Mesendoderm (in vitro differentiated cells): ENCODE data around the gene ID4.

ENCODE experiments used
- DNase-seq: peaks from one replicate; pipeline ENCODE4 v3.0.0; 2013
- H2AK5ac ChIP-seq: 2 replicates; pipeline ENCODE4 v1.6.1; 2013; ENCODE audit warnings: low read length, inconsistent platforms
- H2BK120ac ChIP-seq: 2 replicates; pipeline ENCODE4 v1.6.1; 2013; ENCODE audit warnings: low read depth, mild to moderate bottlenecking, low read length, moderate library complexity, mixed read lengths
- H2BK15ac ChIP-seq: replicated peaks from 2 replicates; pipeline ENCODE4 v1.6.1; 2013; ENCODE audit warnings: low read depth, mild to moderate bottlenecking, moderate library complexity
- H2BK5ac ChIP-seq: 2 replicates; pipeline ENCODE4 v1.6.1; 2013; ENCODE audit warnings: low read length, inconsistent platforms
- H3K18ac ChIP-seq: 2 replicates; pipeline ENCODE4 v1.6.1; 2013; ENCODE audit warnings: mild to moderate bottlenecking, low read length, mixed read lengths
- H3K23ac ChIP-seq: one replicate; pipeline ENCODE4 v1.6.1; 2013; ENCODE audit warnings: low read length
- H3K27ac ChIP-seq: 2 replicates; pipeline ENCODE4 v1.5.1; 2013; ENCODE audit warnings: low read depth, mild to moderate bottlenecking, inconsistent platforms, low read length, moderate library complexity
- H3K27me3 ChIP-seq: 2 replicates; pipeline ENCODE4 v1.6.1; 2013; ENCODE audit warnings: low read length, control low read depth, mild to moderate bottlenecking, inconsistent platforms; ENCODE audit not compliant: insufficient read depth, poor library complexity
- H3K36me3 ChIP-seq: 2 replicates; pipeline ENCODE4 v1.6.1; 2013; ENCODE audit warnings: low read length, inconsistent platforms; ENCODE audit not compliant: control insufficient read depth, insufficient read depth
- H3K4ac ChIP-seq: one replicate; pipeline ENCODE4 v1.6.1; 2013; ENCODE audit warnings: low read depth, mild to moderate bottlenecking, low read length, moderate library complexity
- H3K4me1 ChIP-seq: 2 replicates; pipeline ENCODE4 v1.6.1; 2013; ENCODE audit warnings: low read depth, low read length, inconsistent platforms; ENCODE audit not compliant: control insufficient read depth
- H3K4me2 ChIP-seq: 2 replicates; pipeline ENCODE4 v1.6.1; 2013; ENCODE audit warnings: low read length
- H3K4me3 ChIP-seq: 2 replicates; pipeline ENCODE4 v1.5.1; 2013; ENCODE audit warnings: mild to moderate bottlenecking, low read length
- H3K56ac ChIP-seq: one replicate; pipeline ENCODE4 v1.6.1; 2013; ENCODE audit warnings: low read length
- H3K79me1 ChIP-seq: 2 replicates; pipeline ENCODE4 v1.6.1; 2013; ENCODE audit warnings: low read length, inconsistent platforms
- H3K79me2 ChIP-seq: 2 replicates; pipeline ENCODE4 v1.6.1; 2013; ENCODE audit warnings: mild to moderate bottlenecking, low read length; ENCODE audit not compliant: control insufficient read depth, insufficient read depth
- H3K9ac ChIP-seq: 2 replicates; pipeline ENCODE4 v1.6.1; 2013; ENCODE audit warnings: low read length, inconsistent platforms
- H4K5ac ChIP-seq: one replicate; pipeline ENCODE4 v1.6.1; 2013; ENCODE audit warnings: low read length
- H4K8ac ChIP-seq: one replicate; pipeline ENCODE4 v1.6.1; 2013; ENCODE audit warnings: low read depth, mild to moderate bottlenecking, control low read depth, low read length, moderate library complexity
- WGBS: extraction: QIAGEN DNeasy Blood & Tissue Kit; methylation state at CpG from one replicate; pipeline ENCODE4 v1.1.7; 2013; ENCODE audit warnings: low lambda C conversion rate, missing lambda C conversion rate; ENCODE audit not compliant: insufficient coverage; ENCODE audit errors: extremely low coverage; 5-methylcytosine and 5-hydroxymethylcytosine counted together

ID4 gene

DNA sequence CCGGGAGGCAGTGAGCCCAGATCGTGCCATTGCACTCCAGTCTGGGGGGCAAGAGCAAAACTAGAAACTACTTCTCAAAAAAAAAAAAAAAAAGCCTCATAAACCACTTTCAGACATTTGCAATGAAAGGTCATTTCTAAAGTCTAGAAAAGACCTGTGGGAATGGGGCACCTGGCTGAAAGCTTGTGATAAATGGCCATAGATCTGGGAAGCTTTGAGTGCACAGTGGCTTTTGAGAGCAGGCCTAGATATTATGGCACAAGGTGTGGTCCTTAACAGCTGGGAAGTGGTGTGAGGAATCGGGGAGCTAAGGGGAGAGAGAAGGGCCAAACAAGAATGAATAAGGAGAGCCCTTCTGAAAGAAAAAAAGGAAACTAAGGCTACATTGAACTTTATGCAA, 33.2 kb downstream of the ID4 start:
- H3K4me1 ChIP-seq = no peaks in the 10 kb centered on the region
- H3K4me3 ChIP-seq = no peak overlapping the region
- no peak overlapping the region for H3K23ac ChIP-seq
- no peak overlapping the region for H3K4me2 ChIP-seq
- no peak overlapping the region for H3K4ac ChIP-seq
- H3K9ac ChIP-seq = no peak overlapping the region
- no peak overlapping the region for H2BK120ac ChIP-seq
- H2BK5ac ChIP-seq = no peak overlapping the region
- H3K36me3 ChIP-seq = no peaks in the 10 kb centered on the region
- H3K79me1 ChIP-seq = no peaks in the 10 kb centered on the region
- WGBS = no CpG with 5 or more reads among the region's 3 CpGs
- no peaks in the 10 kb centered on the region for H3K27me3 ChIP-seq
- H4K8ac ChIP-seq = no peak overlapping the region
- no peak overlapping the region for H3K18ac ChIP-seq
- H3K27ac ChIP-seq = no peak overlapping the region
- no peak overlapping the region for H4K5ac ChIP-seq
- no peak overlapping the region for H2AK5ac ChIP-seq
- no peaks in the 10 kb centered on the region for H3K79me2 ChIP-seq
- no peak for DNase-seq
- H3K56ac ChIP-seq = no peak overlapping the region
- no peak overlapping the region for H2BK15ac ChIP-seq

DNA sequence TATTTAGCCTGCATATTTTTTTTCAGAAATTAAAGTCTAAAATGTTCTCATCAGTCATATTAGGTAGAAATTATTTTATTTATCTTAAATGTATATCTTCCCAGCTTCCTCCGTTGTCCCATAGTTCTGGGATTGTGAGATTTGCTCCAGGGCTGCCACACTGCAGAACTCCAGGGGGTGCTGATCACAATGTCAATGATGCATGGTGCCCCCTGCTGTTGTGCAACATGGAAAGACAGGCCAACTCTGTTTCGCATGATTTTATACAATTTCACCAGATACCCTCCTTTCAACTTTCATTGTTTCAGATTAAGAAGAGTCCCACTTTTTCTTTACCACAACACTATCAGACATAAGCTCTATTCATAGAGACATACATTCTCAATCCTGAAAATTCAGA, 35.9 kb downstream of the ID4 start:
- no peak overlapping the region for H2BK5ac ChIP-seq
- no peak overlapping the region for H3K4me2 ChIP-seq
- H3K4me1 ChIP-seq = no peaks in the 10 kb centered on the region
- no peak overlapping the region for H3K9ac ChIP-seq
- H3K79me1 ChIP-seq = no peaks in the 10 kb centered on the region
- H2BK15ac ChIP-seq = no peak overlapping the region
- H3K56ac ChIP-seq = no peak overlapping the region
- no peak overlapping the region for H2BK120ac ChIP-seq
- WGBS = no CpG with 5 or more reads among the region's 2 CpGs
- no peak overlapping the region for H3K18ac ChIP-seq
- no peaks in the 10 kb centered on the region for H3K27me3 ChIP-seq
- H4K5ac ChIP-seq = no peak overlapping the region
- H3K4ac ChIP-seq = no peak overlapping the region
- H3K4me3 ChIP-seq = no peak overlapping the region
- peak; percentile 47 for DNase-seq
- no peaks in the 10 kb centered on the region for H3K79me2 ChIP-seq
- no peaks in the 10 kb centered on the region for H3K36me3 ChIP-seq
- no peak overlapping the region for H2AK5ac ChIP-seq
- no peak overlapping the region for H4K8ac ChIP-seq
- no peak overlapping the region for H3K27ac ChIP-seq
- no peak overlapping the region for H3K23ac ChIP-seq

DNA sequence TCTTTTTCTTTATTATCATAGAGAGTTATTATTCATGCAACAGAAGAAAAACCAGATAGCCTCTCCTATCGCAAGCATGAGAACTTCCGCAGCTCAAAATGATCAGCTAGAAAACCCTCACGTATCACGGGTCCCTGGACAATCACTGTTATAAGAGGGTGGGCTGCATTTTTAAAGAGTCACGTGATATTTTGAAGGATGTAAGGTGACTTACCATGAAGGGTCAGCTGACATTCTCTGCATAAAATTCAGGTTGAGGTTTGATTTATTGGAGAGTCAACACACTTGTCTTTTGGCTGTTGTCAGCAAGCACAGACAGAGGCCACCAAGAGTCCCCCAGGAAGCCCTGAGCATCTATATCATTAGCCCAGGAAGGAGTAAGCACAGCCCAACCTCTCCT, 39.5 kb downstream of the ID4 start:
- Histone ChIP-seq H3K23ac (no peak overlapping the region), H4K8ac (no peak overlapping the region), H3K27ac (no peak overlapping the region), H2BK15ac (no peak overlapping the region), H3K36me3 (no peaks in the 10 kb centered on the region), H3K4ac (no peak overlapping the region), H3K18ac (no peak overlapping the region), H3K4me3 (no peak overlapping the region), H4K5ac (no peak overlapping the region), H3K79me1 (no peaks in the 10 kb centered on the region), H2BK5ac (no peak overlapping the region), H3K9ac (no peak overlapping the region), H2BK120ac (no peak overlapping the region), H3K56ac (no peak overlapping the region), H3K4me2 (no peak overlapping the region), H3K79me2 (no peaks in the 10 kb centered on the region), H3K4me1 (no peaks in the 10 kb centered on the region), H2AK5ac (no peak overlapping the region), H3K27me3 (no peaks in the 10 kb centered on the region)
- WGBS = no CpG with 5 or more reads among the region's 5 CpGs
- DNase-seq = no peak

DNA sequence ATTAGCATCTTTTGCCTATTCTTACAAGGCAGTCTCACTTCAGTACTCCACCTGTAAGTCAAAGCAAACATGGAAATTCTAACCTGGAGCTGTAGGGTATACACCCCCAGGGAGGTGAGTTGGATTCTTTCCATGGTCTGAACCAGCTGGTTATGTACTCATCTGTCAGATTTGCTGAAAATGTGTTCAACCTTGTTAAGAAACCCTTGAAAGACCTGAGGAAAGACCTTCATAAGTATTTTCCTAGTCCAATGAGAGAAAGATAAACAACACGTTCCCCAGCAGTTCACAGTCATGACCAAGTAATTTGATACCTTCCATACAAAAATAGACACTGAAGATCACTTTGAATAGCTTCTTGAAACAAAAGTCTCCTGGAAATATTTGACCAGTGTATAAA, 42.5 kb downstream of the ID4 start:
- Histone ChIP-seq H3K23ac (no peak overlapping the region), H2BK5ac (no peak overlapping the region), H4K8ac (no peak overlapping the region), H3K4me2 (no peak overlapping the region), H3K27me3 (no peaks in the 10 kb centered on the region), H3K79me1 (no peaks in the 10 kb centered on the region), H2BK15ac (no peak overlapping the region), H2AK5ac (no peak overlapping the region), H3K4me1 (no peaks in the 10 kb centered on the region), H3K4ac (no peak overlapping the region), H3K4me3 (no peak overlapping the region), H3K18ac (no peak overlapping the region), H3K27ac (no peak overlapping the region), H4K5ac (no peak overlapping the region), H3K36me3 (no peaks in the 10 kb centered on the region), H2BK120ac (no peak overlapping the region), H3K9ac (no peak overlapping the region), H3K79me2 (no peaks in the 10 kb centered on the region), H3K56ac (no peak overlapping the region)
- DNase-seq = no peak
- WGBS = no CpG with 5 or more reads among the region's 1 CpG

DNA sequence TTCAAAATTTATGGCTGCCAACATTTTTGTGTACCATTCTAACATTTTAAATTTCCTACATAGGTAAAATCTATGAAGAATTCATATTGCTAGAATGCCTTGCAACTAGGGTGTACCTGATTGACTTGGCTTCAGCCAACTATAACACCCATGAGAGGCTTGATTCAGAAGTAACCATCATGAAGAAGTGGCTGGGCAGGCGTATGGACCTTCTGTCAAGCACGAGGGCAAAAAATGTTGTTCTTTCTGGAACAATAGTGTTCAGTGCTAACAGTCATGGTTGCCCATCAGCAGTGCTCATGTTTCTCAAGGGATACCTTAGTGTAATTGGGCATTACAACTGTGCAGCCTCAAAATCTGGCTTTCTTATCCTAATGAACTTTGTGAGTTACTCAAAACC, 42.9 kb downstream of the ID4 start:
- H3K36me3 ChIP-seq = no peaks in the 10 kb centered on the region
- H2BK5ac ChIP-seq = no peak overlapping the region
- H3K4me2 ChIP-seq = no peak overlapping the region
- H3K9ac ChIP-seq = no peak overlapping the region
- no peak overlapping the region for H2BK15ac ChIP-seq
- no peaks in the 10 kb centered on the region for H3K79me1 ChIP-seq
- no peak overlapping the region for H3K56ac ChIP-seq
- no peak for DNase-seq
- no peak overlapping the region for H3K27ac ChIP-seq
- no peak overlapping the region for H2AK5ac ChIP-seq
- no peak overlapping the region for H4K5ac ChIP-seq
- no CpG with 5 or more reads among the region's 2 CpGs for WGBS
- no peak overlapping the region for H3K18ac ChIP-seq
- H3K4me3 ChIP-seq = no peak overlapping the region
- no peaks in the 10 kb centered on the region for H3K4me1 ChIP-seq
- no peak overlapping the region for H4K8ac ChIP-seq
- no peak overlapping the region for H3K23ac ChIP-seq
- no peak overlapping the region for H3K4ac ChIP-seq
- H2BK120ac ChIP-seq = no peak overlapping the region
- no peaks in the 10 kb centered on the region for H3K27me3 ChIP-seq
- H3K79me2 ChIP-seq = no peaks in the 10 kb centered on the region

DNA sequence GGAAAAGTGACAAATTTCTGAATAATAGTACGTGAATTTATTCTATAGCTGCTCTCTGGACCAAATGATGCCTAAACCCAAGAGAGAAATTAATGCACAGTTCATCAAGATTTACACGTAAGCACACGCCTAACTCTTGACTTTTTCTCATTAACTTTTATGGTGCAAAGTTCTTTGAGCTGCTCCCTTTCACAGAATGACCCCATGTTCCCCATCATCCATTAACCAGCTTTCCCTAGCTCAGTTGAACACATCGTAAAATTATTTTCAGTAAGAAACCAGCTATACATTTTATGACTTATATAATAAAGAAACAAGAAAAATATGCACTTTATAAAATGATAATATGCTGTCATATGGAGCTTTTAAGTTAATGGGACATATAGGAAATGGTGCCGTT, 54.3 kb downstream of the ID4 start:
- Histone ChIP-seq H3K27me3 (no peaks in the 10 kb centered on the region), H2AK5ac (no peak overlapping the region), H4K5ac (no peak overlapping the region), H3K79me2 (no peaks in the 10 kb centered on the region), H3K79me1 (no peaks in the 10 kb centered on the region), H3K4me3 (no peak overlapping the region), H3K4ac (no peak overlapping the region), H3K56ac (no peak overlapping the region), H3K4me1 (no peaks in the 10 kb centered on the region), H2BK5ac (no peak overlapping the region), H3K18ac (no peak overlapping the region), H3K23ac (no peak overlapping the region), H3K36me3 (no peaks in the 10 kb centered on the region), H2BK15ac (no peak overlapping the region), H3K9ac (no peak overlapping the region), H4K8ac (no peak overlapping the region), H2BK120ac (no peak overlapping the region), H3K27ac (no peak overlapping the region), H3K4me2 (no peak overlapping the region)
- WGBS = no CpG with 5 or more reads among the region's 5 CpGs
- DNase-seq = no peak
